ENCODE data around the gene MAP10. TPM values are rescaled to one million over a fixed set of nuclear protein-coding genes. Genes with fewer than 3 reads are reported as not detected.

MAP10 gene, protein sequence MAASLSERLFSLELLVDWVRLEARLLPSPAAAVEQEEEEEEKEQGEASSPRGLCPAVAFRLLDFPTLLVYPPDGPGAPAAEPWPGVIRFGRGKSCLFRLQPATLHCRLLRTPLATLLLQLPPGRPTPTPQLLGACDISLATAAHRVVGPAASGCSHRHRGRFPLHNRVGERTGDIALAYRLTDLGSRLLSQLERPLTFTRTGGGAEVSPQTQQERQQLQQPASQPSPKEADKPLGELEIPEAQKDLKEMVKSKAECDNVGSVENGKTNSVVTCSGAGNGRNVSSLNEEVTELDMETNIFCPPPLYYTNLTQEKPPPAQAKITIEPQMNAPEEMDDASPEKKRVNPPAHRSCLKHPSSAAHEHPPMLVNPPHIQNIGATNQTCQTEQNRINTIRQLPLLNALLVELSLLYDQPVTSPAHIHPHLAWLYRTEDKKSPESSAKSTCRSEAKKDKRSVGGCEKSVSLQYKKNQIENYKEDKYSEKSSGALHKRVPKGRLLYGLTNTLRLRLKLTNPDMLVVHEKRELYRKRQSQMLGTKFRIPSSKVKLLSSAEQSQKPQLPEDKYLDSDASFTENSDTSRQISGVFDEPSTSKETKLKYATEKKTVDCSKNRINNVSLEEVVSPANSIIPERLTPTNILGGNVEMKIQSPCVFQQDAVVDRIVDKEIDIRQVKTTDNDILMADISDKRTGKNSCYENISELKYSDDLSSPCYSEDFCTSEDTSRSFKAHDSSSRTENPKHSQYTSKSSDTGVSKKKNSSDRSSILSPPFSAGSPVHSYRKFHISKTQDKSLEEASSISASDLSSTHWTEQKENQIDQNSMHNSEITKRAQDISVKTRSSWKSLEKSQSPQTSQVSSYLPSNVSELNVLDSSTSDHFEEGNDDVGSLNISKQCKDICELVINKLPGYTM
- 2.5 to 3.0 TPM (median 2.7 TPM) in 3 replicates for total RNA-seq (2021)
- percentile 89 among the genes with signal in this experiment for Bru-seq, nascent RNA
- long read RNA-seq, experiment 1, transcript MAP10-201 (1 exons, 3,516 nt), result major isoform, 24 of 24 reads
- long read RNA-seq, experiment 1, partial matches to known transcripts, result 0 of 24 reads
- long read RNA-seq, experiment 1, other reads (novel, unspliced or antisense), result 0 of 24 reads
- long read RNA-seq, experiment 2, partial matches to known transcripts, result 0 of 3 reads
- long read RNA-seq, experiment 2, other reads (novel, unspliced or antisense), result 0 of 3 reads
- long read RNA-seq, experiment 3, result 0 reads

DNA sequence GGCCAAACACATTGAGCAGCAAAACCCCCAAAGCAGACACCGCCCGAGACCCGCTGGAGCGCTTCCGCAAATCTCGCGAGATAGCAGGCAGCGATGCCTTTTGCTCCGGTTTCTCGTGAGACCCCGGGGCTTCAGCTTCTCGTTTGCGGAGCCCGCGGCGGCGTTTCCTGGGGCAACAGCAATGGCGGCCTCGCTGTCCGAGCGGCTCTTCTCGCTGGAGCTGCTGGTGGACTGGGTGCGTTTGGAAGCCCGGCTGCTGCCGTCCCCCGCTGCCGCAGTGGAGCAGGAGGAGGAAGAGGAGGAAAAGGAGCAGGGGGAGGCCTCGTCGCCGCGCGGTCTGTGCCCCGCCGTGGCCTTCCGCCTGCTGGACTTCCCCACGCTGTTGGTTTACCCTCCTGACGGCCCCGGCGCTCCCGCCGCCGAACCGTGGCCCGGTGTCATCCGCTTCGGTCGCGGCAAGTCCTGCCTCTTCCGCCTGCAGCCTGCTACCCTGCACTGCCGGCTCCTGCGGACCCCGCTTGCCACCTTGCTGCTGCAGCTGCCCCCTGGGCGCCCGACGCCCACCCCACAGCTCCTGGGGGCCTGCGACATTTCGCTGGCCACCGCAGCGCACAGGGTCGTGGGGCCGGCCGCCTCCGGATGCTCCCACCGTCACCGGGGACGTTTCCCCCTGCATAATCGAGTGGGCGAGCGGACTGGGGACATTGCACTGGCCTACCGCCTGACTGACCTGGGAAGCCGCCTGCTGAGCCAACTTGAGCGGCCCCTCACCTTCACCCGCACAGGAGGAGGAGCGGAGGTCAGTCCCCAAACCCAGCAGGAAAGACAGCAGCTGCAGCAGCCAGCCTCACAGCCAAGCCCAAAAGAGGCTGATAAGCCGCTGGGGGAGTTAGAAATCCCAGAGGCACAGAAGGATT, at the start of gene MAP10:
Gene MAP10 (plus strand): TSS at position 148 of the 917 bp plus-strand sequence. CDS start 34 bp downstream, at position 182.
- ChIA-PET CTCF (interaction anchor here (0.7 to 1.3 kb wide), 2 partner anchors 178 to 220 kb away, joined by 3 read pairs; no protein-coding TSS in a partner anchor), POLR2A (interaction anchor here (0.6 to 0.8 kb wide), 2 partner anchors 579 to 673 kb away, joined by 3 to 4 read pairs; no protein-coding TSS in a partner anchor)
- ATAC-seq (peak; percentile 88), DNase-seq (ENCODE audit: low spot score) (peak; percentile 88)
- Mint-ChIP-seq H3K4me1 (peaks cover 19% of the 10 kb centered on the region), H3K4me3 (peak within 1 kb of the TSS; percentile 83), H3K27me3 (ENCODE audit: low read depth) (peaks cover 27% of the 10 kb centered on the region), H3K9me3 (peaks cover 11% of the 10 kb centered on the region; the same call in 1 of the 2 replicates), H3K36me3 (0 out of 2 replicates have a peak, but pooled peaks cover 3% of the 10 kb centered on the region), H3K27ac (peak within 1 kb of the TSS; percentile 74)
- peak; percentile 79; the same call in 1 of the 2 replicates for TF ChIP-seq ATF1 (CRISPR knock-in tag; IDR thresholded peaks at IDR 0.05)
- TF ChIP-seq, protein P1, sequence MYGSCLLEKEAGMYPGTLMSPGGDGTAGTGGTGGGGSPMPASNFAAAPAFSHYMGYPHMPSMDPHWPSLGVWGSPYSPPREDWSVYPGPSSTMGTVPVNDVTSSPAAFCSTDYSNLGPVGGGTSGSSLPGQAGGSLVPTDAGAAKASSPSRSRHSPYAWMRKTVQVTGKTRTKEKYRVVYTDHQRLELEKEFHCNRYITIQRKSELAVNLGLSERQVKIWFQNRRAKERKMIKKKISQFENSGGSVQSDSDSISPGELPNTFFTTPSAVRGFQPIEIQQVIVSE (CRISPR knock-in tag; IDR thresholded peaks at IDR 0.05; ENCODE audit: borderline replicate concordance), result no peak
- TF ChIP-seq OVOL2 (CRISPR knock-in tag; IDR thresholded peaks at IDR 0.05; ENCODE audit: borderline replicate concordance), result no peak
- TF ChIP-seq SOX15 (CRISPR knock-in tag; IDR thresholded peaks at IDR 0.05), result no peak
- TF ChIP-seq SMAD3 (CRISPR knock-in tag; IDR thresholded peaks at IDR 0.05; ENCODE audit: borderline replicate concordance), result peak; percentile 35; the same call in 1 of the 2 replicates
- TF ChIP-seq, protein P2, sequence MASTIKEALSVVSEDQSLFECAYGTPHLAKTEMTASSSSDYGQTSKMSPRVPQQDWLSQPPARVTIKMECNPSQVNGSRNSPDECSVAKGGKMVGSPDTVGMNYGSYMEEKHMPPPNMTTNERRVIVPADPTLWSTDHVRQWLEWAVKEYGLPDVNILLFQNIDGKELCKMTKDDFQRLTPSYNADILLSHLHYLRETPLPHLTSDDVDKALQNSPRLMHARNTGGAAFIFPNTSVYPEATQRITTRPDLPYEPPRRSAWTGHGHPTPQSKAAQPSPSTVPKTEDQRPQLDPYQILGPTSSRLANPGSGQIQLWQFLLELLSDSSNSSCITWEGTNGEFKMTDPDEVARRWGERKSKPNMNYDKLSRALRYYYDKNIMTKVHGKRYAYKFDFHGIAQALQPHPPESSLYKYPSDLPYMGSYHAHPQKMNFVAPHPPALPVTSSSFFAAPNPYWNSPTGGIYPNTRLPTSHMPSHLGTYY (CRISPR knock-in tag; IDR thresholded peaks at IDR 0.05), result no peak
- 0 out of 2 replicates have a peak, but pooled peaks have one; percentile 5 for TF ChIP-seq IRF2 (CRISPR knock-in tag; IDR thresholded peaks at IDR 0.05; ENCODE audit: borderline replicate concordance, low read depth)
- TF ChIP-seq, protein P3, sequence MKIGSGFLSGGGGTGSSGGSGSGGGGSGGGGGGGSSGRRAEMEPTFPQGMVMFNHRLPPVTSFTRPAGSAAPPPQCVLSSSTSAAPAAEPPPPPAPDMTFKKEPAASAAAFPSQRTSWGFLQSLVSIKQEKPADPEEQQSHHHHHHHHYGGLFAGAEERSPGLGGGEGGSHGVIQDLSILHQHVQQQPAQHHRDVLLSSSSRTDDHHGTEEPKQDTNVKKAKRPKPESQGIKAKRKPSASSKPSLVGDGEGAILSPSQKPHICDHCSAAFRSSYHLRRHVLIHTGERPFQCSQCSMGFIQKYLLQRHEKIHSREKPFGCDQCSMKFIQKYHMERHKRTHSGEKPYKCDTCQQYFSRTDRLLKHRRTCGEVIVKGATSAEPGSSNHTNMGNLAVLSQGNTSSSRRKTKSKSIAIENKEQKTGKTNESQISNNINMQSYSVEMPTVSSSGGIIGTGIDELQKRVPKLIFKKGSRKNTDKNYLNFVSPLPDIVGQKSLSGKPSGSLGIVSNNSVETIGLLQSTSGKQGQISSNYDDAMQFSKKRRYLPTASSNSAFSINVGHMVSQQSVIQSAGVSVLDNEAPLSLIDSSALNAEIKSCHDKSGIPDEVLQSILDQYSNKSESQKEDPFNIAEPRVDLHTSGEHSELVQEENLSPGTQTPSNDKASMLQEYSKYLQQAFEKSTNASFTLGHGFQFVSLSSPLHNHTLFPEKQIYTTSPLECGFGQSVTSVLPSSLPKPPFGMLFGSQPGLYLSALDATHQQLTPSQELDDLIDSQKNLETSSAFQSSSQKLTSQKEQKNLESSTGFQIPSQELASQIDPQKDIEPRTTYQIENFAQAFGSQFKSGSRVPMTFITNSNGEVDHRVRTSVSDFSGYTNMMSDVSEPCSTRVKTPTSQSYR (CRISPR knock-in tag; IDR thresholded peaks at IDR 0.05), result 0 out of 2 replicates have a peak, but pooled peaks have one; percentile 67
- TF ChIP-seq GRHL2 (CRISPR knock-in tag; IDR thresholded peaks at IDR 0.05; ENCODE audit: insufficient replicate concordance, severe bottlenecking), result no peak
- no peak for TF ChIP-seq NR2C2 (CRISPR knock-in tag; IDR thresholded peaks at IDR 0.05)
- no peak for TF ChIP-seq EMX1 (CRISPR knock-in tag; IDR thresholded peaks at IDR 0.05)
- no peak for TF ChIP-seq NR1H2 (CRISPR knock-in tag; IDR thresholded peaks at IDR 0.05)
- peak; percentile 67; the same call in 1 of the 2 replicates for TF ChIP-seq ZBTB21 (CRISPR knock-in tag; IDR thresholded peaks at IDR 0.05; ENCODE audit: borderline replicate concordance)
- 0 out of 2 replicates have a peak, but pooled peaks have one; percentile 4 for TF ChIP-seq HMGA2 (CRISPR knock-in tag; IDR thresholded peaks at IDR 0.05)
- TF ChIP-seq RELA (CRISPR knock-in tag; IDR thresholded peaks at IDR 0.05; ENCODE audit: borderline replicate concordance), result peak; percentile 90
- no peak for TF ChIP-seq PREB (CRISPR knock-in tag; IDR thresholded peaks at IDR 0.05; ENCODE audit: borderline replicate concordance)
- TF ChIP-seq ZNF425 (CRISPR knock-in tag; conservative IDR thresholded peaks at IDR 0.05), result no peak
- TF ChIP-seq TP53 (CRISPR knock-in tag; IDR thresholded peaks at IDR 0.05), result peak; percentile 76; the same call in 1 of the 2 replicates
- TF ChIP-seq AR (CRISPR knock-in tag; IDR thresholded peaks at IDR 0.05), result no peak

Measured in WTC11 (cell line).